Prostate gland (tissue), 2 donors: ENCODE data around the gene ZBTB45. TPM values are rescaled to one million over a fixed set of nuclear protein-coding genes. Genes with fewer than 3 reads are reported as not detected.

Experiments
- DNase-seq: peaks from one replicate; pipeline ENCODE4 v3.0.0-alpha.2; 2019; ENCODE audit warnings: low spot score
- H3K27ac ChIP-seq, 2 donors: fragments of 200-600 bp; sonication (generic); 2 replicates each; pipeline ENCODE4 v1.5.1; 2017 to 2019
- H3K27me3 ChIP-seq: fragments of 200-600 bp; sonication (generic); replicated peaks from 2 replicates; pipeline ENCODE4 v1.5.1; 2019; ENCODE audit not compliant: insufficient read depth
- H3K36me3 ChIP-seq, 2 donors: fragments of 200-600 bp; sonication (generic); 1 replicate in 1 of 2; 2 replicates in 1 of 2; pipeline versions ENCODE4 v1.5.1 to v1.8.1; 2017 to 2019
- H3K4me1 ChIP-seq: fragments of 200-600 bp; sonication (generic); replicated peaks from 2 replicates; pipeline ENCODE4 v1.5.1; 2019
- H3K4me3 ChIP-seq, 2 donors: fragments of 200-600 bp; sonication (generic); 2 replicates each; pipeline ENCODE4 v1.5.1; 2017 to 2019
- H3K9me3 ChIP-seq: fragments of 200-600 bp; sonication (generic); 2 replicates; pipeline ENCODE4 v1.5.1; 2017
- CTCF ChIP-seq, 4 experiments: fragments of 200-600 bp in 2 of 4; fragments of 450-650 bp in 2 of 4; sonication (generic) in 2 of 4; IDR thresholded peaks; 1 replicate in 3 of 4; 2 replicates in 1 of 4; pipeline ENCODE4 v1.5.1; 2016 to 2019; ENCODE audit warnings: antibody characterized with exemption in 4 of 4, mild to moderate bottlenecking in 2 of 4, moderate library complexity in 2 of 4
- POLR2A ChIP-seq: fragments of 450-650 bp; IDR thresholded peaks from one replicate; pipeline ENCODE4 v1.6.1; 2016; ENCODE audit warnings: antibody characterized with exemption, mild to moderate bottlenecking
- POLR2AphosphoS5 ChIP-seq: sonication (generic); formaldehyde crosslinking; IDR thresholded peaks from one replicate; pipeline ENCODE4 v1.6.1; 2017; ENCODE audit warnings: antibody characterized with exemption
- WGBS: methylation state at CpG from one replicate; pipeline ENCODE4 v1.1.5; 2018; 5-methylcytosine and 5-hydroxymethylcytosine counted together
- intact Hi-C: fragments of 100-400 bp; cut with DNase I; formaldehyde crosslinking; loops from one replicate; pipeline ENCODE4 v1.14.2; 2022
- total RNA-seq, 2 donors: library from RNA; depleted of rRNA; stranded (reverse); fragments of >200 nt; gene quantifications; one replicate each; pipeline ENCODE4 v1.1.0, GENCODE V29; 2016

ZBTB45 gene
- total RNA-seq, 2 donors from 2014 or later: 22.0 to 24.0 TPM

GRCh38 chr19:58535857-58536256 lies 16.2 kb upstream of the ZBTB45 start:
- Histone ChIP-seq H3K27ac (no peak overlapping the region), H3K27me3 (no peaks in the 10 kb centered on the region), H3K9me3 (no peaks in the 10 kb centered on the region), H3K4me1 (peaks cover 3% of the 10 kb centered on the region), H3K4me3 (no peak overlapping the region), H3K36me3 (no peaks in the 10 kb centered on the region)
- WGBS: 94% methylated on average over 3 of the region's 3 CpGs
- TF ChIP-seq POLR2AphosphoS5 (no peak), CTCF (IDR thresholded peaks at IDR 0.05) (no peak), POLR2A (no peak)
- DNase-seq: no peak
- intact Hi-C loops: no loop called here

- Histone ChIP-seq H3K27me3 (no peaks in the 10 kb centered on the region), H3K36me3 (no peaks in the 10 kb centered on the region), H3K4me1 (no peaks in the 10 kb centered on the region), H3K9me3 (no peaks in the 10 kb centered on the region), H3K27ac (no peak overlapping the region), H3K4me3 (no peak overlapping the region)
- DNase-seq: no peak
- intact Hi-C loops: no loop called here
- WGBS: 54% methylated on average over 10 of the region's 10 CpGs
- TF ChIP-seq POLR2AphosphoS5: no peak
- TF ChIP-seq POLR2A: no peak
- TF ChIP-seq CTCF (IDR thresholded peaks at IDR 0.05): no peak
These were observed 11.6 kb upstream of the ZBTB45 start for GRCh38 chr19:58531034-58531840.

- TF ChIP-seq CTCF (IDR thresholded peaks at IDR 0.05) (no peak), POLR2AphosphoS5 (no peak), POLR2A (no peak)
- WGBS: 88% methylated on average over 3 of the region's 3 CpGs
- H3K4me1 ChIP-seq: no peaks in the 10 kb centered on the region
- no peak for DNase-seq
- no peaks in the 10 kb centered on the region for H3K36me3 ChIP-seq
- no peaks in the 10 kb centered on the region for H3K9me3 ChIP-seq
- H3K27ac ChIP-seq: no peak overlapping the region
- no peak overlapping the region for H3K4me3 ChIP-seq
- intact Hi-C loops: no loop called here
- no peaks in the 10 kb centered on the region for H3K27me3 ChIP-seq
These were observed 9.8 kb upstream of the ZBTB45 start for GRCh38 chr19:58529405-58529804.

GRCh38 chr19:58522709-58523108 lies 3.1 kb upstream of the ZBTB45 start:
- intact Hi-C loops: no loop called here
- TF ChIP-seq POLR2AphosphoS5: no peak
- no peak for TF ChIP-seq POLR2A
- no peak for TF ChIP-seq CTCF (IDR thresholded peaks at IDR 0.05)
- WGBS: 99% methylated on average over 3 of the region's 3 CpGs
- H3K36me3 ChIP-seq: no peaks in the 10 kb centered on the region
- no peak overlapping the region for H3K4me3 ChIP-seq
- no peak overlapping the region for H3K27ac ChIP-seq
- H3K27me3 ChIP-seq: no peaks in the 10 kb centered on the region
- no peak for DNase-seq
- H3K9me3 ChIP-seq: no peaks in the 10 kb centered on the region
- H3K4me1 ChIP-seq: peaks cover 10% of the 10 kb centered on the region

- DNase-seq: no peak
- Histone ChIP-seq H3K36me3 (peaks cover 0 to 8% of the 10 kb centered on the region in 2 donors), H3K9me3 (no peaks in the 10 kb centered on the region), H3K27ac (no peak overlapping the region), H3K27me3 (no peaks in the 10 kb centered on the region), H3K4me3 (no peak overlapping the region), H3K4me1 (peaks cover 10% of the 10 kb centered on the region)
- intact Hi-C loops: no loop called here
- WGBS: 59% methylated on average over 4 of the region's 4 CpGs
- TF ChIP-seq POLR2AphosphoS5 (no peak), CTCF (IDR thresholded peaks at IDR 0.05) (no peak), POLR2A (no peak)
These were observed 2.0 kb upstream of the ZBTB45 start for GRCh38 chr19:58521651-58522050.
